ENCODE measurements around the gene TECPR2.

TECPR2 gene

DNA sequence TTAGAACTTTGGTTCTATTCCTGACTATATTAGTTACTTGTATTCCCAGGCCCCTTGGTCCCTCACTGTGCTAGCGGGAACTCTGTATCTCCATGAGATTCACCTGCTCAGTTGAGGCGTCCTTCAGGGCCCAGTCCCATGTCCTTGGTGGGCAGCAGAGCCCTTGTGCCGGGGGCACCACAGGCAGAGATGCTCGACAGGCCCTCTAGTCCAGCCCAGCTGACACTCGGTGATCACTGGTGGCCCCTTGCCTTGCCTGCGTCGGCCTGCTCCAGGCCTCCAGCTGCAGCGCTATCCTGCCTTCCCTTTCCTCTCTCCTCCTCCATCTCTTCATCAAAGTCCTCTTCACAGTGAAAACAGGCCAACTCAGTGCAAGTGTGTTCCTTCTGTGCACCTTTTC, 76.8 kb downstream of the TECPR2 start:
- no peak for DNase-seq (ENCODE audit: insufficient read length, low spot score)
- FAIRE-seq, result no peak
- no peak for TF ChIP-seq POLR2A (IDR thresholded peaks at IDR 0.05; ENCODE audit: low read depth, low read length)

DNA sequence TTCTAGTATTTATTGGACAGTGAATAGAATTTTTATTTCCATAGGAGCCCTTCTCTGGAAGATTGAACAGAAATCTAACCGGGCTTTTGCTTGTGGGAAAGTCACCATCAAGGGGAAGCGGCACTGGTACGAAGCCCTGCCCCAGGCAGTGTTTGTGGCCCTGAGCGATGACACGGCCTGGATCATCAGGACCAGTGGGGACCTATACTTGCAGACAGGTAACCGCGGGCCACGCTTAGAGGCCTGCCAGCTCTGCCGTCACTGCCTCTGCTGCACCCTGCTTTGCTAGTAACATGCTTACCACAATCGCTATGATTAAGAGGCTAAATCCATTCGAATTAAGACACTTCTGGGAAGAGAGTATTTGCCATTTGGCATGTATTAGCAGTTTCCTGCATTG, 77.7 kb downstream of the TECPR2 start:
- DNase-seq (ENCODE audit: insufficient read length, low spot score), result no peak
- no peak for TF ChIP-seq POLR2A (IDR thresholded peaks at IDR 0.05; ENCODE audit: low read depth, low read length)
- no peak for FAIRE-seq

DNA sequence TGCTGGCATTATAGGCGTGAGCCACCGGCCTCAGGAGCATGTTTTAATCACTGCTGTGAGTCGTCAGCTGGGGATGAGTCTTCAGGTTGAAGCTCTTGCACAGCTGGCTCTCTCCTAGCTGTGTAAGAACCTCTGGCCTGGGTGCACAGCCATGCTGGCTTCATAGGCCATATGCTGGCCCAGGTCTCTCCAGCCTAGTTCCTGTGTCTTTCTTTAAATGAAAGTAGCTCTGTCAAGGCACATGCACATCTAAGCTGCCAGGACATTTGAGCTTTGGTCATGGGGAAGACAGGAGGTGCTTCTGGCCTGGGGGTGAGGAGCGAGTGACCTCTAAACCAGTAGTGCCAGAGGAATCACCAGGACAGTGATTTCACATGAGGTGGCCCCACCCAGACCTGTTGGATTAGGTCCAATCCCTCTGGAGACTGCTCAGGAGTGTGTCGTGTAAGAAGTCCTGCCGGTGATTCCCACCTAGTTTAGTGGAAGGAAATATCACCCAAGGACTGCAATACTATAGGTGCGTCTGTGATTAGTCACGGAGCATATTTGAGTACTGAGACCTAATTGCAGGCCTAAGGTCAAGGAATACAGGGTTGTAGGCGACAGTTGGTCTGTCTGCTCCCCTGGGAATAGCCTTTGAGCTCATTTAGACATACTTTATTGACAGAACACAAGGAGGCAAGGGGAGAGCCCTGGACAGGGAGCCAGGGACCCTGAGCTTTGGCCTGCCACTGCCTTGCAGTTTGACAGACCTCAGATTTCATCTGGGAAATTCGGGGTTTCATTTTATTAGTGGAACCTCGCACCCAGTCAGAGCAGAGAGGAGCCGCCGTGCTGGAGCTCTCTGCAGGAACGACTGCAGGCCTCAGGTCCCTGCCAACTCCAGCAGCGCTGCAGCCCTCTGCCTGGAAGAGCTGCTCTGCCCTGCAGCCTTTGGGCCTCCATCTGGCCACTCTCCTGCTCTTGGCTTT, 79.8 kb downstream of the TECPR2 start:
- no peak for FAIRE-seq
- peak; percentile 23 for DNase-seq (ENCODE audit: insufficient read length, low spot score)
- TF ChIP-seq POLR2A (IDR thresholded peaks at IDR 0.05; ENCODE audit: low read depth, low read length), result no peak

DNA sequence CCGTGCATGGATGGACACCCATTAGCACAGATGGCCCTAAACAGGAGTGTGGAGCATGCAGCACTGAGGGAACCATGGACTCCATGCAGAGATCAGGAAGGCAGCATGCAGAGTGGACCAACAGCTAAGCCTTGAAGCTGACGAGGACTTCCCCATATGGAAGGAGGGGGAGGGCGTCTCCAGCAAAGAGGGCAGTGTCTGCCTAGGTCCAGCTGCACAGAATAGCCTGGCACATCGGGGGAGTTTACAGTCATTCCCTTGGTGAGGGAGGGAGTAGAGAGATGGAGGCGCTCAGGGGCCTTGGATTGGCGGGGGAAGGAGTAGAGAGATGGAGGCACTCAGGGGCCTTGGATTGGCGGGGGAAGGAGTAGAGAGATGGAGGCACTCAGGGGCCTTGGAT, 82.3 kb downstream of the TECPR2 start:
- FAIRE-seq, result no peak

DNA sequence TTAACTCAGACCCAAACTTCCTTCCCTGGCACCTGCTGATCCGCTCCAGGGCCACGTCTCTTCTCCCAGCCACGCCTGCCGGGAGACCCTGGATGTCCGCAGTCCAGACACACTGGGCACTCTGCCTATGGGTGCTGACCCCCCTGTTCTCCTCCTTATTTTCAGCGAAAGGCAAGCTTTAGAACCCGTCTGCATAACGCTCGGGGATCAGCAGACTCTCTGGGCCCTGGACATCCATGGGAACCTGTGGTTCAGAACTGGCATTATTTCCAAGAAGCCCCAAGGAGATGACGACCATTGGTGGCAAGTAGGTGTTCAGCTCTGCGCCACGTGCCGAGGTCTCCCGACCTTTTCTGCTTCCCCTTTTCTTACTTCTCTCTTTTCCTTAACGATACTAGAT, 82.9 kb downstream of the TECPR2 start:
- no peak for FAIRE-seq
- TF ChIP-seq POLR2A (IDR thresholded peaks at IDR 0.05; ENCODE audit: low read depth, low read length), result no peak
- no peak for DNase-seq (ENCODE audit: insufficient read length, low spot score)

More for the DNA sequence above, 82.3 kb downstream of the TECPR2 start:
- DNase-seq (ENCODE audit: insufficient read length, low spot score), result no peak
- no peak for TF ChIP-seq POLR2A (IDR thresholded peaks at IDR 0.05; ENCODE audit: low read depth, low read length)

DNA sequence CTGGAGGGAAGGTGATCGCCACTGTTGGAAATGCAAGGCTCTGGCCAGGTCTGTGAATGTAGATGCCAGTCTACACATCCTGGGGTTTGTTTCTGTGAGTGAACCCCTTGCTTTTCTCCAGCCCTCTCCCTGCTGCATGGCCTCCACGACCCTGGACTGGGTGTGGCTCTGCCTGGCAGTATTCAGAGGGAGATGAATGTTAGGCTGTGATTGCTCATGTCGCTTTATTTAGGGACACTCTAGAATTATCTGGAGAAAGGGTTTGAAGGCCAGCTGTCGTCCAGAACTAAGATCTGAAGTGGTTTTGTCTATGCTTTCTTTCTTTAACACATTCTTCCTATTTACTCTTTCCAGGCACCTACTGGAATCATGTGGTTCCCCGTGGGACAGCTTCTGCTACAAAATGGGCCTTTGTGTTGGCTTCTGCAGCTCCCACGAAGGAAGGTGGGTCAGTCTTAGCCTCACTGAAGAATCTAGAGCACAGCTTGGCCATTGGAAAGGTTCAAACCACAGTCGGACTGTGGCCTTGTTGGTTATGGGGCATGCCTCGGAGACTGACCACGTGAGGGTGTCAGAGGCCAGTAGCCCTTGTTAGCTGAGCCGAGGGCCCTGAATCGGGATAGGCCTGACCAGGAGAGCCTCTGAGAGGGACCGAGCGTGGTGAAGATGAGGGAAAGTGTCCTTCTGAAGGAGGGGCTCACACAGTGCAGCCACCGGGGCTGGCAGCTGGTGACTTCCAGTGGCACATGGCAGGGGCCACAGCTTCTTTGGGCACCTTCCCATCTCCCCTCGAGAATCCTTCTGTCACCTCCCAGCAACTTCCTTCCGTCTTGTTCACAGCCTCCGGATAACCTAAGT, 87.7 kb downstream of the TECPR2 start:
- no peak for FAIRE-seq
- no peak for TF ChIP-seq POLR2A (IDR thresholded peaks at IDR 0.05; ENCODE audit: low read depth, low read length)
- DNase-seq (ENCODE audit: insufficient read length, low spot score), result no peak

DNA sequence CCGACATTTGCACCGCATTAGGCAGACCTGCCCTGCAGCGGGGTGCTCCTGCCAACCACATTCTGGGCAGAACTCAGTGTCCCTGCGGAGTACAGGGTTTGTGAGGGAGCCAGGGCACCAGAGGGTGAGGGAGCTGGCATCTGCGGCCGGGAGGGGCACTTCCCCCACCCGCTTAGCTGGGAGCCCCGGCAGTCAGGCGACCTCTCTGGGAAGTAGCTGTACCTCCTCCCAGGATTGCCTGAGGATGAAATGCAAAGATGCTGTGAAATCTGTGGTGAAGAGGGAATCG, 88.3 kb downstream of the TECPR2 start:
- TF ChIP-seq POLR2A (IDR thresholded peaks at IDR 0.05; ENCODE audit: low read depth, low read length), result no peak
- no peak for DNase-seq (ENCODE audit: insufficient read length, low spot score)
- FAIRE-seq, result no peak

DNA sequence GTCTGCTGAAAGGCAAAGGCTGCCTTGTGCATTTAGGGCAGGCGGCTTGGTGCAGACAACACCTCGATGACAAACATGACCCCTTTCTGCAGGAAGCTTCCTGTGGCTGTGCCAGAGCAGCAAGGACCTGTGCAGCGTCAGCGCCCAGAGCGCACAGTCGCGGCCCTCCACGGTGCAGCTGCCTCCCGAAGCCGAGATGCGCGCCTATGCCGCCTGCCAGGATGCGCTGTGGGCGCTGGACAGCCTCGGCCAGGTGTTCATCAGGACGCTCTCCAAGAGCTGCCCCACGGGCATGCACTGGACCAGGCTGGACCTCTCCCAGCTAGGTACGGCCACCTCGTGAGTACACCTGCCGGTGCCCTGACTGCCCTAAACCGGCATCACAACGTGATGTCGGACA, 89.6 kb downstream of the TECPR2 start:
- FAIRE-seq, result no peak
- DNase-seq (ENCODE audit: insufficient read length, low spot score), result no peak
- no peak for TF ChIP-seq POLR2A (IDR thresholded peaks at IDR 0.05; ENCODE audit: low read depth, low read length)

DNA sequence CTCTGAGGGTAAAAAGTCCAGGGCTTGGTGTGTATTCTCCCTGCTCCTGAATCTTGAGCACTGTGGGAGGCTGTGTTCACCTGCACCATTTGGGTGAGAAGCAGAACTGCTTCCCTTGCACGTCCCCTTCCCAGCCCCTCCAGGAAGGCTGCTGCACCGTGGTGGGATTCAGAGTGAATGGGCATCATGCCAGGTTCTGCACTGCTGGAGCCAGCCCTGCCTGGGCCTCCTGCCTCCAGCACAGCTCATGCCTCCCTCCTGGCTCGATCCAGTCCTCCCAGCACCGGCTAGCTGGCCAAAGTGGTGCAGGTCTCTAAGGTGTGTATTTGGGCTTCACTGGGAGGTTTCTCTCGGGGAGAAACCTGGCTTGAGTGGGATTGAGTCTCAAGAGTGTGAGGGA, 92.0 kb downstream of the TECPR2 start:
- FAIRE-seq, result no peak
- no peak for TF ChIP-seq POLR2A (IDR thresholded peaks at IDR 0.05; ENCODE audit: low read depth, low read length)

DNA sequence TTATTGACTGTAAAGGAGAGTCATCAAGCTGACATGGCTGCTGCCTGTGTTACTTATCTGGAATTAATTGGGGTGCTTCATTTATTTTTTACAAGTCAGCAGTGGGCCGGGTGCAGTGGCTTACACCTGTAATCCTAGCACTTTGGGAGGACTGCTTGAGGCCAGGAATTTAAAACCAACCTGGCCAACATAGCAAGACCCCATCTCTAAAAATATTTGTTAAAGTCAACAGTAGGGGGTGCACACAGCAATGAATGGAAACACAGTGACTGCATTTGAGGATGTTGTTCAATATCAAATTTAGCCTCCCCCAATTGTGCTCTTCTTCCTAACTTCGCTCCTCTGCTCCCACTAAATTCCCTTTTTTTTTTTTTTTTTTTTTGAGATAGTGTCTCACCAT, 94.8 kb downstream of the TECPR2 start:
- DNase-seq (ENCODE audit: insufficient read length, low spot score) (no peak), FAIRE-seq (no peak)
- no peak for TF ChIP-seq POLR2A (IDR thresholded peaks at IDR 0.05; ENCODE audit: low read depth, low read length)

More for the DNA sequence above, 92.0 kb downstream of the TECPR2 start:
- no peak for DNase-seq (ENCODE audit: insufficient read length, low spot score)

DNA sequence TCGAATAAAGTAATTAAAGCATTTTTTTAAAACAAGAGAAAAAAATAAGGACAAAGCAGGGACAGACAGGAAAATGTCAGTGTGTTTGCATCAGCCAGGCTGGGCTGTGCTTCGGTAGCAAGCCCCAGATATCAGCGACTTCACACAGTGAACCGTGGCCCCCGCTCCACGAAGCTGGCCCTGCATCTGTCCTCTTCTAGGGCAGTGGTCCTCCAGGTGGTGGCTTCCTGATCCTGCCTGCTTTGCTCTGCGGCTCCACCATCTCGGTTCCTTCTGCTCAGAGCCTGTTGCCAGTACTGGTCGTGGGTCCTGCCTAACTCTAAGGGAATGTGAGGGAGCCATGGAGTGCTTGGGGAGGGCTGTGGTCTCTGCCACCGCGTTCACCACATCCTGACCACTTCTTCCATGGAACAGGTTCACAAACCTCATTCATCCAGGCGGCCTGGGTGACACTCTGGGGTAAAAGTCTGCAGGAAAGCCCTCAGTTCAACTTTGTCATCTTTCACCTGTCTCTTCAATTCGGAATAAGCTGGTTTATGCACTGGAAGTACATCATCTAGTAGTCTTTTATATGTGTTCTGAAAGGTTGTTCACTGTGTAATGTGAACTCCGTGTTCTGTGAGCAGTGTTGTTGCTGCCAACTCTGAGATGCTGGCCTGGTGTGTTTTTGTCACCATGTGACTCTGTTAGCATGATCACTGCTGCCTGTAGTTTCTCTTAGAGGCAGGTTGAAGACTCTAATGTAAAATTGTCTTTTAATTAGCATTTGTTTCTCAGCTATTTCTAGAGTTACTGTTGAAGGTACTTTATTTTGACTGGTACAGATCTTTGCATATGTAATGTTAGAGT, 99.0 kb downstream of the TECPR2 start:
- no peak for DNase-seq (ENCODE audit: insufficient read length, low spot score)
- FAIRE-seq, result no peak
- TF ChIP-seq POLR2A (IDR thresholded peaks at IDR 0.05; ENCODE audit: low read depth, low read length), result no peak

DNA sequence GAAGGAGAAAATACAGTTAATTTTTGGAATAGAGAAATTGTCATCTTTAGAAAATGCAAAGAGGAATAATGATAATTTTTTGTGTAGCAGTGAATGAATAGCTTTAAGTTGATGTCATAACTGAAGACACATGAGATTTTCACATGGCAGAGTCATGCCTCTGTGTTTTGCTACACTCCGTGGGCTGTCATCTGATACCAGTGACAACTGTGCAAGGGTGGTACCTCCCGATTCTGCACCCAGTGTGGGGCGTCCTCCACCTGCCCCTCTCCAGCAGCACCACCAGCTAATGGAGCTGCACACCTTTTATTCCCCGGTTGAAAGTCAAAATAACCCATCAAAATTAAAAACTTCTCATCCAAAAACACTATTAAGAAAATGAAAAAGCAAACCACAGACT, 99.7 kb downstream of the TECPR2 start:
- FAIRE-seq (no peak), DNase-seq (ENCODE audit: insufficient read length, low spot score) (no peak)
- no peak for TF ChIP-seq POLR2A (IDR thresholded peaks at IDR 0.05; ENCODE audit: low read depth, low read length)

DNA sequence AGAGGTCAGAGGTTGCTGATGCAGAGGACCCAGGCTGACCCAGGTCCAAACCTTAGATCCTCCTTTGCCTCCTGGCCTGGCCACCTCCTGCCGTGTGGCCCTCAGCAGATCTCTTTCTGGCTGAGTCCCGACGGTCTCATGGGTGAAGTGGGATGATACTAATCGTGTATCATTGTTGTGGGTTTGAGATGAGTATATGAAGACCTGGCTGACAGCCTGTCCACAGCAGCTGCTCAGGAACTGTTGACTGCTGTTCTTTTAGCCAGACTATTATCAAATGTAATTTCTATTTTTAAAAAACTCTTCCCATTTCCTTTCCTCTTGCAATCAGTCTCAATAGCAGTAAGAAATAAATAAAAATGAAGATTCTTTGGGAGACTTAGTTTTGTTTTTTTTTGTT, 101.3 kb downstream of the TECPR2 start:
- no peak for FAIRE-seq
- no peak for TF ChIP-seq POLR2A (IDR thresholded peaks at IDR 0.05; ENCODE audit: low read depth, low read length)
- DNase-seq (ENCODE audit: insufficient read length, low spot score), result no peak

DNA sequence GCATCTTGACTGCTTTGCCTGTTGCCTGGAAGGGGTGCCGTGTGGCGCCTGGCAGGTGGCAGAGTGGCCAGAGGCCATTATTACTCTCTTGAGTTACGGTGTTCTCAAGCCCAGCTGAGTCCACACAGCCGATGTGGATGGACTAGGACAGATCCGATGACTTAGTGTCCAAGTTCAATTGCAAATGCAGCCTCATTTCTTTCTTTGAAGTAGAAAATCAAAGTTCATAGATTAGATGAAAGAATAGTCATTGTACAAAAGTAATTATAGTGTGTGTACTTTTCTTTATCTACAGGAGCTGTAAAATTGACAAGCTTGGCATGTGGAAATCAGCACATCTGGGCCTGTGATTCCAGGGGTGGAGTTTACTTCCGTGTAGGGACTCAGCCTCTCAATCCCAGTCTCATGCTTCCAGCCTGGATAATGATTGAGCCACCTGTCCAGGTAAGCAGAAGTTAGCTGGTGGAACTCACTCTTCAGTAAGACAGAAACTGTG, 102.2 kb downstream of the TECPR2 start:
- FAIRE-seq (no peak), DNase-seq (ENCODE audit: insufficient read length, low spot score) (no peak)
- TF ChIP-seq POLR2A (IDR thresholded peaks at IDR 0.05; ENCODE audit: low read depth, low read length), result no peak

Data from H54 (cell line).